Measurements from ENCODE around the gene ZNF212.

DNA sequence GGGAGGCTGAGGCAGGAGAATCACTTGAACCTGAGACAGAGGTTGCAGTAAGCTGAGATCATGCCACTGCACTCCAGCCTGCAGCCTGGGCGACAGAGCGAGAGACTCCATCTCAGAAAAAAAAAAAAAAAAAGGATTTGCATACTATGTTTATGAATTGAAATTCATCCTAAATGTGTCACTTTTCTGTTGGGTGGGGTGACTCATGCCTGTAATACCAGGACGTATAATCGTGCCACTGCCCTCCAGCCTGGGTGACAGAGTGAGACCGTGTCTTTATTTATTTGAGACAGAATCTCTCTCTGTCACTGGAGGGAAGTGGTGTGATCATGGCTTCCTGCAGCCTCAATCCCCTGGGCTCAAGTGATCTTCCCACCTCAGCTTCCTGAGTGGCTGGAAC lies 5.8 kb downstream of the ZNF212 start:
- no peak for TF ChIP-seq POLR2A (IDR thresholded peaks at IDR 0.05; ENCODE audit: low read depth, low read length)
- TF ChIP-seq, protein P1, sequence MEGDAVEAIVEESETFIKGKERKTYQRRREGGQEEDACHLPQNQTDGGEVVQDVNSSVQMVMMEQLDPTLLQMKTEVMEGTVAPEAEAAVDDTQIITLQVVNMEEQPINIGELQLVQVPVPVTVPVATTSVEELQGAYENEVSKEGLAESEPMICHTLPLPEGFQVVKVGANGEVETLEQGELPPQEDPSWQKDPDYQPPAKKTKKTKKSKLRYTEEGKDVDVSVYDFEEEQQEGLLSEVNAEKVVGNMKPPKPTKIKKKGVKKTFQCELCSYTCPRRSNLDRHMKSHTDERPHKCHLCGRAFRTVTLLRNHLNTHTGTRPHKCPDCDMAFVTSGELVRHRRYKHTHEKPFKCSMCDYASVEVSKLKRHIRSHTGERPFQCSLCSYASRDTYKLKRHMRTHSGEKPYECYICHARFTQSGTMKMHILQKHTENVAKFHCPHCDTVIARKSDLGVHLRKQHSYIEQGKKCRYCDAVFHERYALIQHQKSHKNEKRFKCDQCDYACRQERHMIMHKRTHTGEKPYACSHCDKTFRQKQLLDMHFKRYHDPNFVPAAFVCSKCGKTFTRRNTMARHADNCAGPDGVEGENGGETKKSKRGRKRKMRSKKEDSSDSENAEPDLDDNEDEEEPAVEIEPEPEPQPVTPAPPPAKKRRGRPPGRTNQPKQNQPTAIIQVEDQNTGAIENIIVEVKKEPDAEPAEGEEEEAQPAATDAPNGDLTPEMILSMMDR (IDR thresholded peaks at IDR 0.05; ENCODE audit: extremely low read depth in 1 of 2, insufficient read depth in 1 of 2, low read depth in 1 of 2, low read length in 2 of 2) = no peak
- no peak for TF ChIP-seq MYC (IDR thresholded peaks at IDR 0.05; ENCODE audit: low read depth, low read length)
